Esophagus squamous epithelium (tissue), 5 donors: Measurements from ENCODE around the gene SLC15A4. TPM values are rescaled to one million over a fixed set of nuclear protein-coding genes. Genes with fewer than 3 reads are reported as not detected.

Source experiments
- DNase-seq: peaks from one replicate; lab custom pipeline; 2025; lab: John Stamatoyannopoulos, UW
- H3K27ac ChIP-seq, 4 donors: fragments of 200-600 bp; sonication (generic); one replicate each; pipeline ENCODE4 v1.5.1; 2016 to 2019; ENCODE audit warnings: mild to moderate bottlenecking in 1 of 4
- H3K27me3 ChIP-seq, 4 donors: fragments of 200-600 bp; sonication (generic); 1 replicate in 3 of 4; 2 replicates in 1 of 4; pipeline versions ENCODE4 v1.5.1 to v1.6.0; 2017 to 2021; ENCODE audit warnings: antibody characterized with exemption in 1 of 4
- H3K36me3 ChIP-seq, 3 donors: fragments of 200-600 bp; sonication (generic); one replicate each; pipeline ENCODE4 v1.5.1; 2016 to 2019
- H3K4me1 ChIP-seq, 3 donors: fragments of 200-600 bp; sonication (generic); one replicate each; pipeline ENCODE4 v1.5.1; 2017 to 2019
- H3K4me3 ChIP-seq, 4 donors: fragments of 200-600 bp; sonication (generic); 1 replicate in 3 of 4; 2 replicates in 1 of 4; pipeline ENCODE4 v1.5.1; 2016 to 2019; ENCODE audit warnings: mild to moderate bottlenecking in 2 of 4, moderate library complexity in 1 of 4
- H3K9me3 ChIP-seq, 3 donors: fragments of 200-600 bp; sonication (generic); one replicate each; pipeline ENCODE4 v1.5.1; 2016 to 2019
- POLR2A ChIP-seq, 4 donors: fragments of 450-650 bp; IDR thresholded peaks; one replicate each; pipeline ENCODE4 v1.6.1; 2017; ENCODE audit warnings: antibody characterized with exemption in 4 of 4, mild to moderate bottlenecking in 4 of 4, moderate library complexity in 3 of 4
- WGBS, 2 donors: methylation state at CpG; one replicate each; pipeline ENCODE4 v1.1.5; 2018; 5-methylcytosine and 5-hydroxymethylcytosine counted together
- intact Hi-C: fragments of 100-400 bp; cut with DNase I; formaldehyde crosslinking; loops from one replicate; pipeline ENCODE4 v1.15.0; 2022
- total RNA-seq, 4 donors: library from RNA; depleted of rRNA; stranded (reverse); fragments of >200 nt; gene quantifications; one replicate each; pipeline ENCODE4 v1.1.0, GENCODE V29; 2016
- TF ChIP-seq, protein P1 (sequence below), 6 experiments: fragments of 450-650 bp in 4 of 6; fragments of 200-600 bp in 2 of 6; sonication (generic) in 2 of 6; IDR thresholded peaks; one replicate each; pipeline ENCODE4 v1.5.1; 2016 to 2019; ENCODE audit warnings: antibody characterized with exemption in 6 of 6, mild to moderate bottlenecking in 4 of 6, moderate library complexity in 4 of 6
- donor health status: DM: yes; HTN: yes; CAD: no.

The SLC15A4 gene
- total RNA-seq, 4 donors from 2014 or later: 13.5 to 38.1 (median 26.8) TPM

GRCh38 chr12:128804762-128805161 is 19.0 kb downstream of the SLC15A4 start:
- Histone ChIP-seq H3K9me3 (peaks cover 0 to 3% (median 0%) of the 10 kb centered on the region in 3 donors), H3K4me1 (peaks cover 0 to 10% (median under 1%) of the 10 kb centered on the region in 3 donors), H3K27me3 (no peaks in the 10 kb centered on the region), H3K4me3 (no peak overlapping the region), H3K27ac (no peak overlapping the region), H3K36me3 (peaks cover 9 to 96% (median 31%) of the 10 kb centered on the region in 3 donors)
- no peak for DNase-seq
- 95 to 97% methylated on average over 8 of the region's 8 CpGs for WGBS, 2 donors
- intact Hi-C loops: no loop called here
- TF ChIP-seq, protein P1, sequence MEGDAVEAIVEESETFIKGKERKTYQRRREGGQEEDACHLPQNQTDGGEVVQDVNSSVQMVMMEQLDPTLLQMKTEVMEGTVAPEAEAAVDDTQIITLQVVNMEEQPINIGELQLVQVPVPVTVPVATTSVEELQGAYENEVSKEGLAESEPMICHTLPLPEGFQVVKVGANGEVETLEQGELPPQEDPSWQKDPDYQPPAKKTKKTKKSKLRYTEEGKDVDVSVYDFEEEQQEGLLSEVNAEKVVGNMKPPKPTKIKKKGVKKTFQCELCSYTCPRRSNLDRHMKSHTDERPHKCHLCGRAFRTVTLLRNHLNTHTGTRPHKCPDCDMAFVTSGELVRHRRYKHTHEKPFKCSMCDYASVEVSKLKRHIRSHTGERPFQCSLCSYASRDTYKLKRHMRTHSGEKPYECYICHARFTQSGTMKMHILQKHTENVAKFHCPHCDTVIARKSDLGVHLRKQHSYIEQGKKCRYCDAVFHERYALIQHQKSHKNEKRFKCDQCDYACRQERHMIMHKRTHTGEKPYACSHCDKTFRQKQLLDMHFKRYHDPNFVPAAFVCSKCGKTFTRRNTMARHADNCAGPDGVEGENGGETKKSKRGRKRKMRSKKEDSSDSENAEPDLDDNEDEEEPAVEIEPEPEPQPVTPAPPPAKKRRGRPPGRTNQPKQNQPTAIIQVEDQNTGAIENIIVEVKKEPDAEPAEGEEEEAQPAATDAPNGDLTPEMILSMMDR (IDR thresholded peaks at IDR 0.05): no peak
- no peak for TF ChIP-seq POLR2A (IDR thresholded peaks at IDR 0.05)

DNA sequence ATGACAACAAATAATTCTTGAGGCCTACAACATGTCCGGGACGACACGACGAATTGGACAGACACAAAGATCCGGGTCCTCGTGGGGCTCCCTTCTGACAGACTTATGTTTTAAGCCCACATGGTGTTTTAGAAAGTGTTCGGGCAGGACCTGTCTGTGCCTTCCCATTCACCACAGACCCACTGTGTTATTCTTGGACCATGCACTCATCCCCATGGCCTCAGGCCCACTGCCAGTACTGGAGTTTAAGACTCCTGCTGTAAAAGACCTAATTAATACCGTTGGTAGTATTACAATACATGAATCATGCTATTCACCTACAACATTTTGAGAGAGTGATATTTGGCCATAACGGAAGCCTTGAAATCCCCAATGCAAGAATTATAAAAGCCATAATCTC is 20.0 kb downstream of the SLC15A4 start:
- intact Hi-C loops: no loop called here
- H3K4me3 ChIP-seq: no peak overlapping the region
- no peak for DNase-seq
- H3K4me1 ChIP-seq: peaks cover 0 to 5% (median 0%) of the 10 kb centered on the region in 3 donors
- peaks cover 16 to 96% (median 35%) of the 10 kb centered on the region in 3 donors for H3K36me3 ChIP-seq
- H3K9me3 ChIP-seq: peaks cover 0 to 3% (median 0%) of the 10 kb centered on the region in 3 donors
- WGBS, 2 donors: 92 to 94% methylated on average over 9 of the region's 9 CpGs
- no peak overlapping the region for H3K27ac ChIP-seq
- H3K27me3 ChIP-seq: no peaks in the 10 kb centered on the region
- TF ChIP-seq, protein P1 (IDR thresholded peaks at IDR 0.05): no peak
- no peak for TF ChIP-seq POLR2A (IDR thresholded peaks at IDR 0.05)

DNA sequence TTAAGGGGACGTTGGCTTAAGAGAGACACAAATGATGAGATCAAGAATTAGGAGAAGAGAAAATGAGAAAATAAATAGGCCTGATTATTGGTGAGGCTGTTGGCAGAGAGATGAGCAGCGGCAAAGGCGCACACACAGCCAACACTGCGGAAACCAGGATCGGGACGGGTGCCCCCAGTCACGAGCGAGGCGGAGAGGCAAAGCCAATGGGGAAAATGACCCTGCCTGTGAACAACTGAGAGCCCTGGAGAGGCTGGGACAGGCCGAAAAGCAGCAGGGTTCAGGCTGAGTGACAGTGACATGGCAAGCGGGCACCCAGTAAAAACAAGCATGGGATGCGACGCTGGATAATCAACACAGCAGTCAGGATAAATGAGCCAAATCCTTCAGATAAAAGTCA is 21.0 kb downstream of the SLC15A4 start:
- 91 to 94% methylated on average over 12 to 13 of the region's 13 CpGs for WGBS, 2 donors
- Histone ChIP-seq H3K4me3 (no peak overlapping the region), H3K27me3 (no peaks in the 10 kb centered on the region), H3K27ac (no peak overlapping the region), H3K36me3 (peaks cover 19 to 96% (median 34%) of the 10 kb centered on the region in 3 donors), H3K9me3 (peaks cover 0 to 3% (median 0%) of the 10 kb centered on the region in 3 donors), H3K4me1 (peaks cover 0 to 5% (median 0%) of the 10 kb centered on the region in 3 donors)
- intact Hi-C loops: no loop called here
- no peak for DNase-seq
- TF ChIP-seq POLR2A (IDR thresholded peaks at IDR 0.05): no peak
- TF ChIP-seq, protein P1 (IDR thresholded peaks at IDR 0.05): no peak

DNA sequence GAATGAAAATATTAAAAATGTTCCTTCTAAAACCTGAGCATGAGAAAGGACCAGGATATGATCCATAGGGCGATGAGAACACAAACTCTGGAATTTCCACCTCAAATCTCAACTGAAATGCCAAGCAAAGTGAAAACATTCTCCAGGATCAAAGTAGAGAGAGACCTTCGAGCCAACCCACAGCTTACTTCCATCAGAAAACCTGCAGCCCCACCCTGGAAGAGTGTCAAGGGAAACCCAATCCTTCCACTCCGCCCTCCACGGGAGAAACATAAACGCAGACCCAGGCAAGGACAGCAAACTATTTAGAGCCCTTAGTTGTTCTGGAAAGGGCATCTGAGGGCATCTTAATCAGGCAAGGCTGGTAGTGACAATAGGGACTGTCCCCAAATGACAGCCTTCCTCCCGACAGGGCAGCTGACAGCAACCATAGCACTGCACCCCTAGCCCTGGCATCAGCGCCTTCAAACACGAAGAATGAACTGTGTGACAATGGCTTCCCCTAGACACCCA is 21.8 kb downstream of the SLC15A4 start:
- WGBS, 2 donors: 57 to 83% methylated on average over 5 to 6 of the region's 8 CpGs
- H3K4me1 ChIP-seq: peaks cover 0 to 5% (median 0%) of the 10 kb centered on the region in 3 donors
- no peak overlapping the region for H3K27ac ChIP-seq
- intact Hi-C loops: no loop called here
- peaks cover 0 to 3% (median 0%) of the 10 kb centered on the region in 3 donors for H3K9me3 ChIP-seq
- H3K4me3 ChIP-seq: no peak overlapping the region
- DNase-seq: no peak
- peaks cover 19 to 96% (median 37%) of the 10 kb centered on the region in 3 donors for H3K36me3 ChIP-seq
- H3K27me3 ChIP-seq: no peaks in the 10 kb centered on the region
- TF ChIP-seq, protein P1 (IDR thresholded peaks at IDR 0.05): no peak
- no peak for TF ChIP-seq POLR2A (IDR thresholded peaks at IDR 0.05)

GRCh38 chr12:128800606-128801005 is 23.2 kb downstream of the SLC15A4 start:
- Histone ChIP-seq H3K4me1 (peaks cover 0 to 5% (median 0%) of the 10 kb centered on the region in 3 donors), H3K4me3 (no peak overlapping the region), H3K36me3 (peaks cover 21 to 97% (median 44%) of the 10 kb centered on the region in 3 donors), H3K9me3 (peaks cover 0 to 3% (median 0%) of the 10 kb centered on the region in 3 donors), H3K27ac (no peak overlapping the region), H3K27me3 (no peaks in the 10 kb centered on the region)
- DNase-seq: no peak
- 94 to 97% methylated on average over 14 of the region's 14 CpGs for WGBS, 2 donors
- intact Hi-C loops: no loop called here
- TF ChIP-seq POLR2A (IDR thresholded peaks at IDR 0.05): no peak
- TF ChIP-seq, protein P1 (IDR thresholded peaks at IDR 0.05): no peak
